HepG2 (cell line): Measurements from ENCODE around the gene TYROBP. TPM values are rescaled to one million over a fixed set of nuclear protein-coding genes. Genes with fewer than 3 reads are reported as not detected.

Experiments used
- ATF7 ChIP-seq, 2 experiments: fragments of 450-650 bp in 1 of 2; sonication (generic) in 1 of 2; formaldehyde crosslinking in 1 of 2; IDR thresholded peaks; 2 replicates each; pipeline versions ENCODE4 v1.4.0 to v1.6.1; 2016 to 2020; ENCODE audit warnings: antibody characterized with exemption in 1 of 2, mild to moderate bottlenecking in 1 of 2, missing genetic modification reagents in 1 of 2
- CHD2 ChIP-seq: IDR thresholded peaks from 2 replicates; pipeline ENCODE4 v1.6.1; 2011; ENCODE audit warnings: low read depth, low read length, improper control_type of control experiment
- ESRRA ChIP-seq: sonication (generic); formaldehyde crosslinking; IDR thresholded peaks from 2 replicates; pipeline ENCODE4 v1.5.1; 2020; ENCODE audit warnings: mild to moderate bottlenecking, low read depth, missing genetic modification reagents
- NPAS2 ChIP-seq: sonication (generic); formaldehyde crosslinking; IDR thresholded peaks from 2 replicates; pipeline ENCODE4 v1.8.0; 2022; ENCODE audit warnings: mild to moderate bottlenecking, missing genetic modification reagents, borderline replicate concordance
- RFX3 ChIP-seq: IDR thresholded peaks from 2 replicates; pipeline ENCODE4 v1.6.1; 2016; ENCODE audit warnings: missing biosample characterization, missing genetic modification reagents
- TEF ChIP-seq: sonication (generic); formaldehyde crosslinking; IDR thresholded peaks from 2 replicates; pipeline ENCODE4 v1.5.0; 2020; ENCODE audit warnings: missing genetic modification reagents
- TFE3 ChIP-seq: IDR thresholded peaks from 2 replicates; pipeline ENCODE4 v1.6.1; 2016
- ZBTB10 ChIP-seq: sonication (generic); formaldehyde crosslinking; IDR thresholded peaks from 2 replicates; pipeline ENCODE4 v1.4.0; 2020; ENCODE audit warnings: missing genetic modification reagents, borderline replicate concordance
- ZBTB46 ChIP-seq: sonication (generic); formaldehyde crosslinking; IDR thresholded peaks from 2 replicates; pipeline ENCODE4 v1.4.0; 2020; ENCODE audit warnings: mild to moderate bottlenecking, missing genetic modification reagents, borderline replicate concordance
- ZHX2 ChIP-seq, 2 experiments: sonication (generic) in 1 of 2; formaldehyde crosslinking in 1 of 2; IDR thresholded peaks; 2 replicates each; pipeline versions ENCODE4 v1.6.1 to v1.9.0; 2014 to 2022; ENCODE audit warnings: antibody characterized with exemption in 1 of 2, borderline replicate concordance in 1 of 2, inconsistent platforms in 1 of 2, low read depth in 1 of 2, missing genetic modification reagents in 1 of 2
- ZNF501 ChIP-seq: sonication (generic); formaldehyde crosslinking; IDR thresholded peaks from 2 replicates; pipeline ENCODE4 v1.5.1; 2020; ENCODE audit warnings: mild to moderate bottlenecking, moderate library complexity, missing genetic modification reagents
- ZNF569 ChIP-seq: sonication (generic); formaldehyde crosslinking; IDR thresholded peaks from 2 replicates; pipeline ENCODE4 v1.5.0; 2020; ENCODE audit warnings: mild to moderate bottlenecking, missing genetic modification reagents, moderate library complexity, borderline replicate concordance
- ZNF614 ChIP-seq: IDR thresholded peaks from 2 replicates; pipeline ENCODE4 v1.6.1; 2018; ENCODE audit warnings: missing biosample characterization, missing genetic modification reagents, inconsistent platforms, borderline replicate concordance
- ZNF713 ChIP-seq: sonication (generic); formaldehyde crosslinking; IDR thresholded peaks from 2 replicates; pipeline ENCODE4 v1.4.0; 2020; ENCODE audit warnings: mild to moderate bottlenecking, missing genetic modification reagents
- ZNF816 ChIP-seq: sonication (generic); formaldehyde crosslinking; IDR thresholded peaks from 2 replicates; pipeline ENCODE4 v1.8.0; 2022; ENCODE audit warnings: missing genetic modification reagents, mild to moderate bottlenecking, borderline replicate concordance
- polyA plus RNA-seq, 8 experiments: library from polyadenylated mRNA; depleted of rRNA in 3 of 8; stranded (reverse) in 7 of 8; unstranded in 1 of 8; fragments of >200 nt; fragmentation: Illumina TruSeq in 4 of 8; extraction: Trizol in 4 of 8; gene quantifications; 2 replicates each; pipeline versions ENCODE4 v1.2.1 to v1.2.3, GENCODE V29; 2011 to 2016; ENCODE audit warnings: low read depth in 4 of 8, missing spikeins in 1 of 8, mixed read lengths in 1 of 8; ENCODE audit not compliant: insufficient read depth in 1 of 8
- total RNA-seq, 5 experiments: library from RNA; depleted of rRNA; stranded (reverse); fragments of >200 nt; fragmentation: Illumina TruSeq; extraction: Trizol; gene quantifications; 2 replicates each; pipeline ENCODE4 v1.2.3, GENCODE V29; 2016; ENCODE audit warnings: low read depth in 1 of 5

TYROBP gene
- total and polyA plus RNA-seq, 2 of the 13 experiments (the other 11 are each of a cell fraction or from before 2014, with no cell fraction given): not detected

- no peak for TF ChIP-seq ZNF569 (CRISPR knock-in tag)
- no peak for TF ChIP-seq ZBTB46 (CRISPR knock-in tag)
- TF ChIP-seq ATF7 (IDR thresholded peaks at IDR 0.05): no peak
- TF ChIP-seq ATF7 (CRISPR knock-in tag; IDR thresholded peaks at IDR 0.05): no peak
- TF ChIP-seq ESRRA (CRISPR knock-in tag): no peak
- peak; percentile 49; the same call in 1 of the 2 replicates for TF ChIP-seq RFX3
- no peak for TF ChIP-seq ZNF713 (CRISPR knock-in tag)
- TF ChIP-seq ZNF501 (CRISPR knock-in tag): peak; percentile 77
- TF ChIP-seq CHD2: no peak
- TF ChIP-seq TFE3 (CRISPR knock-in tag): peak; percentile 87
- TF ChIP-seq ZNF614 (CRISPR knock-in tag): peak; percentile 74; the same call in 1 of the 2 replicates
- TF ChIP-seq ZBTB10 (CRISPR knock-in tag): peak; percentile 89
- TF ChIP-seq NPAS2 (CRISPR knock-in tag): no peak
- peak; percentile 95 for TF ChIP-seq ZNF816 (CRISPR knock-in tag)
- peak; percentile 91 for TF ChIP-seq TEF (CRISPR knock-in tag)
- no peak for TF ChIP-seq ZHX2 (IDR thresholded peaks at IDR 0.05; ENCODE audit: low read depth)
- TF ChIP-seq ZHX2 (CRISPR knock-in tag; IDR thresholded peaks at IDR 0.05; ENCODE audit: borderline replicate concordance): peak; percentile 85; the same call in 1 of the 2 replicates
Observed at GRCh38 chr19:35879770-35880317, 28.3 kb downstream of the TYROBP start (continued).
